Measurements from ENCODE around the gene TOPBP1.
"Not testable (repeated sequence)": the region's sequence is repeated elsewhere in the genome, so short reads cannot be mapped to it uniquely, and the experiment has no call there.

TOPBP1 gene

GRCh38 chr3:133570937-133571320, 90.8 kb downstream of the TOPBP1 start:
- DNase-seq (ENCODE audit: low spot score) = no peak

DNA sequence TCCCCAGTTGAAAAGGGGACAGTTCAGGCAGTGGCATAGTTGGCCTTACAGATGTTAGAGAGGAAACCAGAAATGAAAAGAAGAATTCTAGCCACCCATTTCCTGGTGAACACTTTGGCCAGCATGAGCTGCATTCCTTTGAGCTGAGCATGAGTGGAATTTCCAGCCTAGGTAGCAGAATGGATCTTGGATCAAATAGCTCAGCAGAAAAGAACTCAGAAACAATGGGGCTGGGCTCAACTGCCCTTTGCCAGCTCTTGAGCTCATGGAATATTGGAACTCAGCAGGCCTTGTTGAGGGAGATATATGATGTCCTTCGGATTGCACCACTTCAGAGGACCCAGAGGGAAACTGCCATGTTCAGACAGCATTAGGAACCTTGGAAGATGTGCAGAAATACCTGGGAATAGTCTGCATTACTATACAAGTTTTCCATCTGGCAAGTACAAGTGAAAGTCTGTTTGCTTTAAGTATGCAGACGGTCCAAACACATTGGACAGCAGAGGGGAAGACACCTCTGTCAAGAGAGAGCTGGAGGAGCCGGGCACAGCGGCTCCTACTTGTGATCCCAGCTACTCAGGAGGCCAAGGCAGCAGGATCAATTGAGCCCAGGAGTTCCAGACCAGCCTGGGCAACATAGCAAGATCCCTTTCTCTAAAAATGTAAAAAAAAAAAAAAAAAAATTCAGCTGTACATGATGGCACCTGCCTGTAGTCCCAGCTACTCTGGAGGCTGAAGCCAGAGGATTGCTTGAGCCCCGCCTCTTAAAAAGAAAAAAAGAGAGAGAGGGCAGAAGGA, 91.4 kb downstream of the TOPBP1 start:
- no peak for DNase-seq (ENCODE audit: low spot score)

DNA sequence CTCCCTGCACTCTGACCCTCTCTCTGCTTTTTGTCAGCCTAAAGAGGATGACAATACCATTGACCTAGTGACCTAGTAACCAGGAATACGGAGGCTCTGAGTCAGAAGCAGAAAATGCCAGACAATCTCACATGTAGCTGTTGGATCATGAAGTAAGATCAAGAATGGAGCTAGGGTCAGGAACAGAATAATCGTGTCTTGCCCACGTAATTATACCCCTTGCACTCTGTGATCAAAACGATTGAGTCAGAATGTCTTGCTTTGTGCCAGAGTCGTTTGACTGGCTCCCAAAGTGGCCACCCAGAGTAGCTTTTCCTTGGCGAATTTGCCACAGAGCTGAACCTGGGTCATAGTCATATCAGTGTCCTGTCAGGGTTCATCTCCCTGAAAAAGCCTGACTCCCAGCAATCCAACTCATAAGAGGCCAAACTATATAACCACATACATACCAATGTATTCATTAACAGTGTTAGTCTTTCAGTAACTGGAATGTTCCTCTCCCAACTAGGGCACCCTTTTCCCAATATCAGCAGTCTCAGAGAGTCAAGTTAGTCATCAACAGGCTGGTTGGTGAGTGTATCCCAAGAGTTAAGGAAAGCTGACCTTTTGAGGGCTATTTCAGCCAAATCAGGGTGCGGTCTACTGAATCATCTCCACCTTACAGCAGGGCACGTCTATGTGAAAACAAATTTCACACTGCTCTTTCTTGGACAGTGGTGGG, 93.3 kb downstream of the TOPBP1 start:
- no peak for DNase-seq (ENCODE audit: low spot score)

DNA sequence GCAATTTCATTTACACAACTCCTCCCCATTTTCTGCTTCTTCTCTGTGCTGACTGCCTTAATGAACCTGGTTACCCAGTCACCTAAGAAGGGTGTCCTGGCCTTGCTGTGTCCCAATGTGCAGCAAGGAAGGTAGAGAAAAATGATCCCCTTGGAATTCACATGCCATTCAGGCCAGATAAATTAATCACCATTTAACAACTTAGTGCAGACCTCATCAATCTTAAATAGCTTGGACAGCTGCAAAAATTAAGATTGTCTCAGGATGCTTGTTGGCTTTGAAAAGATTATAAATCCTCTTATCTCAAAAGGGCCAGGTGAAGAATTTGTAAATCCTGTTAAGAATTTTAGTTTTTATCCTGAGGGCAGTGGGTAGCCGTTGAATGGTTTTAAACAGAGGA, 97.9 kb downstream of the TOPBP1 start:
- DNase-seq (ENCODE audit: low spot score) = no peak

- no peak for DNase-seq (ENCODE audit: low spot score)
These were observed 98.6 kb downstream of the TOPBP1 start for GRCh38 chr3:133563186-133563591.

DNA sequence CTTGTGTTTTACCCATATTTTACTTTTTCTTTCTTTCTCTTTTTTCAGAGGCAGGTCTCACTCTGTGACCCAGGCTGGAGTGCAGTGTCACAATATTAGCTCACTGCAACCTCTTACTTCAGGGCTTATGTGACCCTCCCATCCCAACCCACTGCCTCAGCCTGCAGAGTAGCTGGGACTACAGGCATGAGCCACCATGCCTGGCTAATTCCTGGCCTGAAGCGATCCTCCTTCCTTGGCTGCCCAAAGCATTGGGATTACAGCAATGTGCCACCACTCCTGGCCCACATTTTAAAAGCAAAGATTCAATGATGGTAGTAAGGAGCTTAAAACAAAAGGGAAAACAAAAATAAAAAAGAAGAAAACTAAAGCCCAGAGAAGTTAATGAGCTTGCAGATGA, 99.4 kb downstream of the TOPBP1 start:
- DNase-seq (ENCODE audit: low spot score) = no peak

GRCh38 chr3:133561679-133562078, 100.1 kb downstream of the TOPBP1 start:
- DNase-seq (ENCODE audit: low spot score) = no peak

DNA sequence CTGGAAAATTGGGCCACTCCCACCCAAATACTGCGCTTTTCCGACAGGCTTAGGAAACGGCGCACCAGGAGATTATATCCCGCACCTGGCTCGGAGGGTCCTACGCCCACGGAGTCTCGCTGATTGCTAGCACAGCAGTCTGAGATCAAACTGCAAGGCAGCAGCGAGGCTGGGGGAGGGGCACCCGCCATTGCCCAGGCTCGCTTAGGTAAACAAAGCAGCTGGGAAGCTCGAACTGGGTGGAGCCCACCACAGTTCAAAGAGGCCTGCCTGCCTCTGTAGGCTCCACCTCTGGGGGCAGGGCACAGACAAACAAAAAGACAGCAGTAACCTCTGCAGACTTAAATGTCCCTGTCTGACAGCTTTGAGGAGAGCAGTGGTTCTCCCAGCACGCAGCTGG, 110.2 kb downstream of the TOPBP1 start:
- DNase-seq (ENCODE audit: low spot score) = not testable (repeated sequence)
